HG03571 (cell line): Measurements from ENCODE around the gene ZNF175.

Source experiments
- ATAC-seq: cut with Tn5 transposase; IDR thresholded peaks from one replicate; pipeline ENCODE4 v1.9.1; 2021; ENCODE audit not compliant: unreplicated experiment

ZNF175 gene

DNA sequence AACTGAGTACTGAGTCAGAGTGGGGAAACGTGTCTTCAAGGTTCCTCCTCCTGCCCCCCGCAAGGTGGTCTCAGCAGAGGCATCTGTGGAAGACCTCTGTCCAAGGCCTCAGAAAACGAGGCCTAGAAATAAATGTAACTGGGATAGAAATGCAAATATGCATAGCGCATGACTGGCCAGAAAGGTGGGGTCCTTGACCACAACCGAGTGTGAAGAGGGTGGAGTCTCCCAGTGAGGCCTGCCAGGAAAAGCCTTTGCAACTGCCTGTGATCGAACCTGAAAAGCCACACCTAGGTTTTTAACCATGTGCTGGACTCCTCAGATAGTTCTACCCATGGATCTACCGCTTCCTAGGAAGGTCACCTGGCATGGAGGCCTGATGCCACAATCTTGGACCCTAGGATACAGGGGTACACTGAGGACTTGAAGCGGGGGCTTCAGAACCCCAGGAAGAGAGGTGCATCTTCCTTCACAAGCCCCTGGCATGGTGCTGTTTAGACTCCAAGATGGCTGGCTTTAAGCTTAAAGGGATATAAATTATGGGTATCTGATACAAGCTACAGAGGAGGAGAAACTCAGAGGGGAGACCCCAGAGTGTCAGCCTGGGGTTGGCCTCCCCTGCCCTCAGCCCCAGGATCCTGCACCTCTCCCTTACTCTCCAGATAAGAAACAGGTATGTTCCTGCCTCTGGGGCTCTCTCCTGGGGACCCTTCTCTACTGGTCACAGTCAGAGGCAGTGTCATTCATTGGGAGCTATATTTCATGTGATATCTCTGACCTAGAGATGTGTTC lies 21.4 kb upstream of the ZNF175 start:
- ATAC-seq, result no peak

DNA sequence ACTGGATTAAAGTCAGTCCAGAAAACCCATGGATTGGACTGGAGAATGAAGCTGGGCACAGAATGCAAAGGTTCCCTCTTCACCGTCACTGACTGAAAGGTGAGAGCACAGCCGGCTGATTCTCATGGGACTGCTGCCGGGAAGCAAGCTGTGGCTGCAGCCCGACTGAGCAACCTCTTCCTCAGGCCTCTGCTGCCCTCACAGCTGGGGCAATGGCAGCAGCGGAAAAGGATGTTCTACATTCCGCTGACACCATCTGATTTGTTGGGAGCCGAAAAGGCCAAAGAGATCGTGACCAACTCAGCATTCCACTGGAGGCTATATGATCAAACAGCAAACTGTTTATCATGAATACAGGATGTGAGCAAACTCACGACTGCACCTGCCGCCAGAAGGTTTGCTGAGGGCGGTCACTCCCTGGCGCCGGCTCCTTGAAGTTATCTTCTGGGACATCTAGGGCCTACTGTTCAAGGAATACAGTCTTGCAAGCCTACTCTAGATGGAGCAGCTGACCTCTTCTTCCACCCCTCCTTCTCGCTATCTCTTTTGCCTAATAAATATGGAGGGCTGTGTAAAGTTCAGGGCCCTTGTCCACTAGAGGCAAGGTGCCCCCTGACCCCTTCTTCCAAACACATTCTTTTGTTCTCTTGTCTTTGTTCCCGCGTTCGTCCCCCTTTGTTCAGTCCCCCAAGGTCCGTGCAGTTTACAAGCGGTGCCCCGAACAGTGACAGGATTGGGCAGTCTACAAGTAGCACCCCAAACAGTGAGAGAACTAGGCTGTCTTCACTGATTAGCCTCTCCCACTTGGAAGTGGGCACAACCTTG lies 20.0 kb upstream of the ZNF175 start:
- no peak for ATAC-seq

DNA sequence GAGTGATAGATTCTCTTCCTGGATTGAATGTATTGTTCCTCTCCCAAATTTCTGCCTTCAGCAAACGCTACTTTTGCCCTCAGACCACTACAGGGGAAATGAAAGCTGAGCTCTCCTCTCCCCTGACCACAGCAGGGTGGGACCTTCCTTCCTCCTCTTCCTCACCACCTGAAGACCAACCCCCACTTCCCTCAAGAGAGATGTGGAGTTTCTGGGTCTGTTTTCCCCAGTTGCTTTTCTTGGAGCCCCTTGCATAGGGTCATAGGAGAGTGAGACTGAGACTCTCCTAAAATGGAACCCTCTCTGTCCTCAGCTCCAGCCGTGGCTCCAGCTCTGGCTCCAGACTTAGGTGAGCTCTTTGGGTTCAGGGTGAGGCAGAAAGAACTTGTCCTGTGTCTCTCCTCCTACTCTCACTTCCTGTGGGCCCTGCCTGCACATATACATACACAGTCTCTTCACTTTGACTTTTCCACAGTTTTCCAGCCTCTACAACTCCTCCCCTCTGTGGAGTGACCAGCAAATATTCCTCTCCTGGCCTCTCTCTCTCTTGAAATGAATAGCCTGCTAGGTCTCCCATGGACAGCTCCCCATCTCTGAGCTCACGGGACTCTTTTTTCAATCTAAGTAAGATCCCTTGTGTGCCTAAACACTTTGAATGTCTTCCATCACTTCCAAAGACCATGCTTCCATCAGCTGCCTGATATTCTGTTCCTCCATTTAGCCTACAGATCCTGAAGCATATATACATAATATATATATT lies 19.2 kb upstream of the ZNF175 start:
- ATAC-seq, result no peak

DNA sequence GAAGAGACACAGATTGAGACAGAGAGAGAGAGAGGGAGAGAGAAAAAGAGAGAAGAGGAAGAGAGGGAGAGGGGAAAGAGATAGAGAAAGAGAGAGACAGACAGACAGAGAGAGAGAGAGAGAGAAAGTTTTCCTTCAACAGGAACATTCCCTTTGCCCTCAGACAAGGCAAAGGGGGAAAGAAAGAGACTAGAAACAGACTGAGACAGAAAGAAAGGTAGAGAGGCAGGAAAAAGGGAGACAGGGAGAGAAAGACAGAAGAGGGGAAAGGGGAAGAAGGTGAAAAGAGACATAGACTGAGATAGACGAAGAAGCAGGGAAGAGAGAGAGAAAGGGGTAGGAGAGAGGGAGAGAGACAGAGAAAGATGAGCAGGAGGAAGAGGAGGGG lies 18.5 kb upstream of the ZNF175 start:
- no peak for ATAC-seq

DNA sequence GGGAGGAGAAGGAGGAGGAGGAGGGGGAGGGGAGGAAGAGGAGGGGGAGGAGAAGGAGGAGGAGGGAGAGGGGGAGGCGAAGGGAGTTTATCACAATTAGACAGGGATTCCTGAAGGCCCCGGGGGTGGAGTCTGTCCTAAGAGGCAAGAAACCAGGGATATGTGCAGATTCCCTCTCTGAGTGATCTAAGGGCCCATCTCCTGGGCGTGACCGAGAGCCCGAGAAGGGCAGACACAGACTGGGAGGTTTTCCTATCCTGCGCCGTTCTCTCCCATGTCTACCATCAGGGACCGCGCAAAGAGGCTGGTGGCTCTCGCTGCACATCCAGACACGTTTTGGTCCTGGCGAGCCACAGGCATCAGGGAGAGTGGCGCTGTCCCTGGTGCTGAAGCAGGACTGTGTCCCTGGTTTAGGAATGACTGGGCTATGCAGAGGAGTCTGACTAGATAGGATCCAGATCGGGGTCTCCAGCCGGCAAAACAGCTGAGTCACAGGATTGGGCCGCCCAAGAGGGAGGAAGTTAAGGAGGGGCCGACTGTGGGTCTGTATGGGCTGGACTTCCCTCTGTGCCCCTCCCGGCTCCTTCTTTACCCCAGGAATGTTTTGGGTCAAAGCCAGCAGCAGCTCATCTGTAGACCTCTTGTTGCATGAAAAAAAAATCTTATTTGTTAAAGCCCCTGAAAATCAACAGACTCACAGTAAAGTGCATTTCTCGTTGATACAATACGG lies 17.9 kb upstream of the ZNF175 start:
- no peak for ATAC-seq

DNA sequence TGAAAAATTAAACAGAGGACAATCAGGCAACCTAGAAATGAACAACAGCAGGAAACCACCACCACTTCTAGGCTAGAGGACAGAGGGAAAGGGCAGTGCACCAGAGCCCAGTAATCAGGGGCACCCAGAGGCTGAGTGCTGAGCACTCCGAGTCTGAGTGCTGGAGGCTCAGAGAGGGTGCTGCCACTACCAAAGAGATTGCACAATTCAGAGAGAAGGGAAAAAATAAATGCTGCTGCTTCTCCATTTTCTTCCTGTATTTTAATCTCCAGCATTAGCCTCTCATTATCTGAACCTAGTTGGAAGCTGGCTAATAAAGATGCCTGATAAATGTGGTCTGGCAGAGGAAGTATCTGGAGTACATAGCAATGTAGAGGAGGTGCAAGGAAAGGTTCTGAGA lies 11.8 kb upstream of the ZNF175 start:
- no peak for ATAC-seq

DNA sequence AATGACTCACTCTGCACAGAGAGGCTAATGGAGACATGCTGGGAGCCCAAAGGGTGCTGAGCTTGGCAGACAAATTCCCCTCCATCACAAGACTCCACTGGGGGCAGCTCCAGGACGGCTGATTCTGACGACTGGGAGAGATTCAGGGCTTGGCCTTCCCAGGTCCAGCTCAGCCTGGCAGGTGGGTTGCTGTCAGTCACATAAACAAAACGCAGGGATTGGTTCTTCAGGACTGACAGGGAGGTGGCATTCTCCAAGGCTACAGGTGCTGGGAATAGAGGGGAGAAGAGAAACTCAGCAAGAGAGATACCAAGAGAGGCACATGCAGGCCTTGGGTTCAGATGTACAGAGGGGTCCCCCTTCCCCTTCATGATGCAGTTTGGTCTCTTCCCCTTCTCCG lies 10.7 kb upstream of the ZNF175 start:
- no peak for ATAC-seq

DNA sequence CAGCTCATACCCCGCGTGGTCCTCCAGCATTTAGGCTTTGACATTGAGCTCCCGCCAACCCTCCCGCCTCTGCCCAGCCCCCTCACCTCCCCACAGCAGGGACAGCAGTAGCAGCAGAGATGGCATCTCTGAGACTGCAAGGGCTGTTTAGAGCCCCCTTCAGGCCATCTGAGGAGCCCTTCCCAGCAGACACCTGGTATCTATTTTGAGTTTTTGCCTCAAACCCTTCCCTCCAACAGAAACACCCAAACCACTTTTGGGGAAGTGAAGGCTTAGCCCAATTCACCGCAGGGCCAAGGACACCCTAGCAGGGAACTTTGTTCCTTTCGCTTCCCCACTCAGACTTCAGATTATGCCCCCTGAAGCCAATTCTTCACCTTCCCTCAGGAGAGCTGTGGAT lies 6.3 kb upstream of the ZNF175 start:
- ATAC-seq, result no peak

DNA sequence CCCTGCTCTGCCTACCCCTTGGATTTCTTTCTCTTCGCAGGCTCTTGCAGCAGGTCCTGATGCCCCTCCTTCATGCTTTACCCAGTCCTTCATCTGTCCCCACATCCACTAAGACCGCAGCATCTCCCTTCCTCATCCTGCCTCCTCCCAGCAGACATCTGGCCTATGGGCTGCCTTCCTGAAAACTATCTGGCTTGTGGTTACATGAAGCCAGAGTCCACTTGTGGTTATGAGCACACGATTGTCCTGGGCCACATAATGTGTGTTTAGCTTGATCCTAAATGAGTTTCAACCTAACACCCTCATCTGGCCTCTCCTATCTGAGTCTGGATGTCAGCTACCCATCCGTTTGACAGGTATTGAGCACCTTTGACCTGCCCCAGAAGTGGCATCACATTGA lies 5.5 kb upstream of the ZNF175 start:
- no peak for ATAC-seq

DNA sequence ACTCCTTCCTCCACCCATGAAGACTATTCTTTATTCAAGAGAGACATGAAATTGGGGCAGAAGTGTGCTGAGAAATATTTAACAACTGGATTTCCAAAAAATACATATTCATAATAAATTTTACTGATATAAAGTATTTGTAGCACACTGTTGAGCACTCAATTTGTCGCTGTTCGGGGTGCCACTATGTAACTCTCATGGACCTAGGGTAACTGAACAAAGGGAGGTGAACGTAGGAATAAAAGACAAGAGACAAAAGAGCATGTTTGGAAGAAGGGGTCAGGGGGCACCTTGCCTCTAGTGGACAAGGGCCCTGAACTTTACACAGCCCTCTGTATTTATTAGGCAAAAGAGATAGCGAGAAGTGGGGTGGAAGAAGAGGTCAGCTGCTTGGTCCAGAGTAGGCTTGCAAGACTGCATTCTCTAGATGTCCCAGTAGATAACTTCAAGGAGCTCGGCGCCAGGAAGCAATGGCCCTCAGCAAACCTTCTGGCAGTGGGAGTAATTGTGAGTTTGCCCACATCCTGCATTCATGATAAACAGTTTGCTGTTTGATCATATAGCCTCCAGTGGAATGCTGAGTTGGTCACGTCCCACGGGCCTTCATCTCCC lies 4.5 kb upstream of the ZNF175 start:
- no peak for ATAC-seq

DNA sequence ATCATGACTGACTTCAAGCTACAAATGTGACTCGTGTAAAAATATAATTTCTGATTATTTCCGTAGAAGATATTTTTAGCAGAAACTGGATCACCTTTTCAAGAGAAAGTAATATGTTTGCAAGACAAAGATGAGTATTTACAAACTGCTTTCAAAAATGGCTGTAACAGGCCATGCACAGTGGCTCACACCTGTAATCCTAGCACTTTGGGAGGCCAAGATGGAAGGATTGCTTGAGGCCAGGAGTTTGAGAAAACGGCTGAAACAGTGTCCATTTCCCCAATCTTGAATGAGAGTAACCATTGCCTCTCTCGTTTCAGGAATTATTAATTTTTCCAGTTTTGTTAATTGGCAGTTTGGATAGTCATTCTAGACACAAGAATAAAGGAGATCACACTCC lies 3.5 kb upstream of the ZNF175 start:
- ATAC-seq, result no peak

DNA sequence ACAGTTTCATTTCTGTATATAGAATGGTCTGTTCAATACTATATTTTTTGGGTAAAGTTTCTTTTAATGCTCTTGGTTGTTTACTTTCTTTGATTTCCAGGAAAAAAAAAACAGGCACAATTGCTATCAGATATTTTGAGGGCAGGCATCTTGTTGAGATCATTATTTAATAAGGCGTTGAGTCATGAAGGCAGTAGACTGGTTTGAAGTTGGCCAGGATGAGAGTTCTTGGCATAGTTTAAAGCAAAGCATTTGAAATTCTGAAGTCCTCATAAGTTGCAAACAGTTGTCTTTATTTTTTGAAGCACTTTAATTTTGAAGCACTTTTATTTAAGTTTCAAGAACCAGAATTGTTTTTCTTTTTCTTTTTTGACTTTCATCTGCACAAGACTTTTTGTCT lies 2.6 kb upstream of the ZNF175 start:
- ATAC-seq, result no peak

DNA sequence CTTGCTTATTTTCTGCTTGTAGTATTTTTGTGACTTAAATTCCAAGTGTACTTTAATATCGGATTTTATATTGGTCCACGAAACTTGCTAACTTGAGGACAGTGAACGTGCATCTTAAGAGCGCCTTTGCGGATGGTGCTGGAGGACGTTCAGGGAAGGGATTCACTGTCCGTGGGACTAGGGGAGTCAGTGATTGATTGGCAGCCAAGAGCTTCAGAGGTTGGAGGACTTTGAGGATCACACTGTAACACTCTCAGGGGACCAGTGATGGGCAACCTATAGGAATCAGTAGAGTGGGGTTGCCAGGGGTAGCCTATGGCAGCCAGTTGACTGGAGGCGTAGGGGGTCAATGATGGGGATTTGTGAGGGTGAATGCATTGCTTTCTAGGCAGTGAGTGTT lies 516 bp downstream of the ZNF175 start:
- ATAC-seq, result no peak

DNA sequence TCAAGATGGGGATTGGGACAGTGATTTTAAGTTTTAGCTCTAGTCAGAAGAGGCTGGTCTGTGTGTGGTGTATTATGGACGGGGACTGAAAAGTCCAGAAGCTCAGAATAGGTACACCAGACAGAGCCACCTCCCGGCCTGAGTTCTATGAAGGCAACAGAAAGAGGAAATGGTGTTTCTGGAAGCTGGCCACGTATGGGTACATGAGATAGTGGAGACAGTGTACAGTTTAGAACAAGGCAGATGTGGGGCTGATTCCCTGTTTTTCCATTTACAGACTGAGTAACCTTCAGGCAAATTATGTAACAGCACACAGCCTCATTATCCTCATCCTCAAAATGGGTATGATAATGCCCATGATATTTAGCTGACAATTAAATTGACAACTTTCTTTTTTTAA lies 1.3 kb downstream of the ZNF175 start:
- no peak for ATAC-seq

DNA sequence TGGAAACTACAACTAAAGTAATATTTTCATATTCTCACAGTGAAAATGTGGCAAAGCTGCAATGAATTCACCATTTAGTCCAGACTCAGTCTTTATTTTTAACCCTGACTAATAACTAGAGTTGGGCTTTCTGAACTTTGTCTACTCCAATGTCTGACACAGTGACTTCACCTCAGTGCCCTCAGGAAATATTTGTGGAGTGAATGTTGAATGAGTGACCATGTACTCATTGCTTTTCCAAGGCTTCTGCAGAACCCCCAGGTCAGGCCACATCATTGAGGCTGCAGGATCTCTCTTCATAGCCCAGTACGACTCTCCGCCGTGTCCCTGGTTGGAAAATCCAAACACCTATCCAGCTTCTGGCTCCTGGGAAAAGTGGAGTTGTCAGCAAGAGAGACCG lies 1.8 kb downstream of the ZNF175 start:
- no peak for ATAC-seq

DNA sequence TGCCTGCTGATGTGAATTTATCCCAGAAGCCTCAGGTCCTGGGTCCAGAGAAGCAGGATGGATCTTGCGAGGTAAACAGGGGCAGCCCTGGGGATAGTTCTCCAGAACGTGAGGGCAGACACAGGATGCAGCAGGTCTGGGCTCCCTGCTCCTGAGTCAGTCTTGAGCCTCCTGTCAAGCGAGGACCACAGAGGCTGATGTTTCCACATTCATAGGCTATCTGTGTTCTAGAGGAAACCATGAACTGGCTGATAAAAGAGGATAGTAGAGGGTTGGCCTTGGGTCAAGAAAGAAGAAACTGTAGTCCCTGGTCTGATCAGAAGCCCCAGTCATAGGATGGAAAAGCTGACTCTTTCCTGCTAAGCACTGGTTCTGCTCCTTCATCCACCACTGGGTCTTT lies 2.2 kb downstream of the ZNF175 start:
- ATAC-seq, result no peak

DNA sequence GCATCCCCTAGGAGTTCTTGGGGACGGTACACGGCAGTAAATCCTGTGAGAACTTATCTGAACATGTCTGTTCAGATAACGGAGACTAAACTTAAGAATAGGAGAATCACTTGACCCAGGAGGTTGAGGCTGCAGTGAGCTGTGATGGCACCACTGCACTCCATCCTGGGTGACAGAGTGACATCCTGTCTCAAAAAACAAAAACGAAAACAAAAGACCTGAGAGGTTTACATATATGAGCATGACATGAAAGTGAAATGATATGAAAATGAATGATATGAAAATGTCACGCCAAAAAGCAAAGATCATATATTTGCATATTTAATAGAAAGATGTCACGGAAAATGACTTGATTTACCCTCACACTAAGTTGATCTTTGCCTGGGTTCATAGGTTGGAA lies 5.8 kb downstream of the ZNF175 start:
- no peak for ATAC-seq

DNA sequence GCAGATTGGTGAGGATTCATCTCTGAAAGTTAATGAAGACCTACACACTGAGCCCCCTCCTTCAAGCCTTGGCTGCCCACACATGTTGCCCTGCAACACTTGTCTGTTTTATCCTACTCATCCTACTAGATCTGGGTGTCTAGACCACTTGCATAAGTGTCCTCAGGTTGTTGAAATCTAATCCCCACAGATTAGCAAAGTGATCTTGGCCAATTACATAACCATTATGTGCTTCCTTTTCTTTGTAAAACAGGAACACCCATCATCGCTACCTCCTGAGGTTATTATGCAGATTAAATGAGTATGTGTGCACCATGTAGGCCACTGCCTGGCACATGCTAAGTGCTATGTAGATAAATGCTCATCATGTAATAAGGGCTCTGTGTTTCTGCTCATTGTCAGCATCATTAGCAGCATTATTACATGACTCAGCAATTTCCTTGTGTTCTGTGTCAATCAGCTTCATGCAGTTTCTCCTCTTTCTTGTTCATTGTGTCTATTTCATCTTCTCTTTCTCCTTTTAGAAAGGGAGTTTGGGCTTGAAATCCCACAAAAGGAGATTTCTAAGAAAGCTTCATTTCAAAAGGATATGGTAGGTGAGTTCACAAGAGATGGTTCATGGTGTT lies 15.1 kb downstream of the ZNF175 start:
- ATAC-seq, result no peak

DNA sequence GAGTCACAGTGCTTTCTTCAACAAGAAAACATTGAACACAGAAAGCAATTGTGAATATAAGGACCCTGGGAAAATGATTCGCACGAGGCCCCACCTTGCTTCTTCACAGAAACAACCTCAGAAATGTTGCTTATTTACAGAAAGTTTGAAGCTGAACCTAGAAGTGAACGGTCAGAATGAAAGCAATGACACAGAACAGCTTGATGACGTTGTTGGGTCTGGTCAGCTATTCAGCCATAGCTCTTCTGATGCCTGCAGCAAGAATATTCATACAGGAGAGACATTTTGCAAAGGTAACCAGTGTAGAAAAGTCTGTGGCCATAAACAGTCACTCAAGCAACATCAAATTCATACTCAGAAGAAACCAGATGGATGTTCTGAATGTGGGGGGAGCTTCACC lies 15.7 kb downstream of the ZNF175 start:
- no peak for ATAC-seq
